T-helper 2 cell treated with Interferon-gamma antibody and Interleukin-4, amounts not matched to agents 5 μg/mL and 100 μg/mL, for 36 hours (primary cell): Measurements from ENCODE around the gene MSH2.
"Not testable (repeated sequence)": the region's sequence is repeated elsewhere in the genome, so short reads cannot be mapped to it uniquely, and the experiment has no call there.

ENCODE experiments used
- DNase-seq: peaks from one replicate; pipeline ENCODE4 v3.0.0; 2021; ENCODE audit warnings: low spot score
- H3K27ac Mint-ChIP-seq: one replicate; pipeline ENCODE4 v1.8.0; 2021; ENCODE audit warnings: mild to moderate bottlenecking, mixed read lengths
- H3K27me3 Mint-ChIP-seq: one replicate; pipeline ENCODE4 v1.8.0; 2021; ENCODE audit warnings: low read depth, mixed read lengths
- H3K36me3 Mint-ChIP-seq: one replicate; pipeline ENCODE4 v1.8.0; 2021; ENCODE audit warnings: low read depth, mixed read lengths
- H3K4me1 Mint-ChIP-seq: one replicate; pipeline ENCODE4 v1.8.0; 2021; ENCODE audit warnings: low read depth, mixed read lengths
- H3K4me3 Mint-ChIP-seq: one replicate; pipeline ENCODE4 v1.8.0; 2022; ENCODE audit warnings: mild to moderate bottlenecking, moderate library complexity, mixed read lengths
- H3K9me3 Mint-ChIP-seq: one replicate; pipeline ENCODE4 v1.8.0; 2021; ENCODE audit warnings: mixed read lengths

Gene MSH2

GRCh38 chr2:47389692-47390091, 13.3 kb upstream of the MSH2 start:
- H3K27me3 Mint-ChIP-seq, result peaks cover 16% of the 10 kb centered on the region
- no peak overlapping the region for H3K27ac Mint-ChIP-seq
- no peaks in the 10 kb centered on the region for H3K36me3 Mint-ChIP-seq
- no peaks in the 10 kb centered on the region for H3K4me1 Mint-ChIP-seq
- DNase-seq, result no peak
- no peak overlapping the region for H3K4me3 Mint-ChIP-seq
- H3K9me3 Mint-ChIP-seq, result no peaks in the 10 kb centered on the region

- Mint-ChIP-seq H3K9me3 (no peaks in the 10 kb centered on the region), H3K4me1 (peaks cover 23% of the 10 kb centered on the region), H3K27ac (peak overlapping the region; percentile 96), H3K27me3 (no peaks in the 10 kb centered on the region), H3K36me3 (peaks cover 21% of the 10 kb centered on the region), H3K4me3 (peak overlapping the region; percentile 95)
- no peak for DNase-seq
Observed at GRCh38 chr2:47401789-47402554, 984 bp upstream of the MSH2 start.

- no peak for DNase-seq
- H3K4me3 Mint-ChIP-seq, result peak overlapping the region; percentile 95
- H3K27me3 Mint-ChIP-seq, result no peaks in the 10 kb centered on the region
- H3K9me3 Mint-ChIP-seq, result no peaks in the 10 kb centered on the region
- peaks cover 23% of the 10 kb centered on the region for H3K4me1 Mint-ChIP-seq
- peak overlapping the region; percentile 96 for H3K27ac Mint-ChIP-seq
- peaks cover 25% of the 10 kb centered on the region for H3K36me3 Mint-ChIP-seq
Observed at GRCh38 chr2:47402555-47402804, 476 bp upstream of the MSH2 start.

- H3K9me3 Mint-ChIP-seq, result no peaks in the 10 kb centered on the region
- H3K4me3 Mint-ChIP-seq, result peak overlapping the region; percentile 95
- DNase-seq, result no peak
- H3K27ac Mint-ChIP-seq, result peak overlapping the region; percentile 96
- no peaks in the 10 kb centered on the region for H3K27me3 Mint-ChIP-seq
- peaks cover 36% of the 10 kb centered on the region for H3K36me3 Mint-ChIP-seq
- peaks cover 29% of the 10 kb centered on the region for H3K4me1 Mint-ChIP-seq
Observed at GRCh38 chr2:47403609-47404193, 745 bp downstream of the MSH2 start.

GRCh38 chr2:47404356-47404755, 1.4 kb downstream of the MSH2 start:
- DNase-seq, result no peak
- H3K27ac Mint-ChIP-seq, result peak overlapping the region; percentile 96
- no peaks in the 10 kb centered on the region for H3K27me3 Mint-ChIP-seq
- no peaks in the 10 kb centered on the region for H3K9me3 Mint-ChIP-seq
- peaks cover 40% of the 10 kb centered on the region for H3K36me3 Mint-ChIP-seq
- peaks cover 30% of the 10 kb centered on the region for H3K4me1 Mint-ChIP-seq
- H3K4me3 Mint-ChIP-seq, result peak overlapping the region; percentile 95

GRCh38 chr2:47405757-47406156, 2.8 kb downstream of the MSH2 start:
- H3K4me3 Mint-ChIP-seq, result peak overlapping the region; percentile 40
- H3K4me1 Mint-ChIP-seq, result peaks cover 30% of the 10 kb centered on the region
- peaks cover 43% of the 10 kb centered on the region for H3K36me3 Mint-ChIP-seq
- no peak overlapping the region for H3K27ac Mint-ChIP-seq
- no peaks in the 10 kb centered on the region for H3K27me3 Mint-ChIP-seq
- no peaks in the 10 kb centered on the region for H3K9me3 Mint-ChIP-seq
- DNase-seq, result no peak

- not testable (repeated sequence) for DNase-seq, H3K4me3 Mint-ChIP-seq, H3K27me3 Mint-ChIP-seq, H3K27ac Mint-ChIP-seq, H3K9me3 Mint-ChIP-seq
- peaks cover 30% of the 10 kb centered on the region for H3K4me1 Mint-ChIP-seq
- H3K36me3 Mint-ChIP-seq, result peaks cover 43% of the 10 kb centered on the region
Observed at GRCh38 chr2:47406649-47407330, 3.8 kb downstream of the MSH2 start.

- not testable (repeated sequence) for H3K4me3 Mint-ChIP-seq, H3K27ac Mint-ChIP-seq, H3K9me3 Mint-ChIP-seq, H3K27me3 Mint-ChIP-seq, DNase-seq
- Mint-ChIP-seq H3K4me1 (peaks cover 28% of the 10 kb centered on the region), H3K36me3 (peaks cover 47% of the 10 kb centered on the region)
Observed at GRCh38 chr2:47407976-47408375, 5.0 kb downstream of the MSH2 start.

GRCh38 chr2:47414682-47415458, 11.9 kb downstream of the MSH2 start:
- DNase-seq, result no peak
- Mint-ChIP-seq H3K4me3 (no peak overlapping the region), H3K4me1 (peaks cover 2% of the 10 kb centered on the region), H3K27ac (no peak overlapping the region), H3K27me3 (no peaks in the 10 kb centered on the region), H3K36me3 (peaks cover 35% of the 10 kb centered on the region), H3K9me3 (no peaks in the 10 kb centered on the region)

- Mint-ChIP-seq H3K27ac (no peak overlapping the region), H3K27me3 (no peaks in the 10 kb centered on the region), H3K9me3 (no peaks in the 10 kb centered on the region), H3K4me1 (no peaks in the 10 kb centered on the region), H3K36me3 (peaks cover 41% of the 10 kb centered on the region), H3K4me3 (no peak overlapping the region)
- DNase-seq, result no peak
Observed at GRCh38 chr2:47420214-47420613, 17.3 kb downstream of the MSH2 start.

GRCh38 chr2:47420683-47421082, 17.7 kb downstream of the MSH2 start:
- H3K4me1 Mint-ChIP-seq, H3K27ac Mint-ChIP-seq, H3K27me3 Mint-ChIP-seq, H3K4me3 Mint-ChIP-seq, DNase-seq, H3K9me3 Mint-ChIP-seq: not testable (repeated sequence)
- H3K36me3 Mint-ChIP-seq, result peaks cover 40% of the 10 kb centered on the region

- Mint-ChIP-seq H3K27ac (no peak overlapping the region), H3K36me3 (peaks cover 38% of the 10 kb centered on the region), H3K9me3 (no peaks in the 10 kb centered on the region), H3K27me3 (no peaks in the 10 kb centered on the region), H3K4me1 (no peaks in the 10 kb centered on the region), H3K4me3 (no peak overlapping the region)
- DNase-seq, result no peak
Observed at GRCh38 chr2:47422016-47422415, 19.1 kb downstream of the MSH2 start.

GRCh38 chr2:47422560-47422959, 19.6 kb downstream of the MSH2 start:
- Mint-ChIP-seq H3K4me3 (no peak overlapping the region), H3K27ac (no peak overlapping the region), H3K27me3 (no peaks in the 10 kb centered on the region), H3K36me3 (peaks cover 38% of the 10 kb centered on the region), H3K9me3 (no peaks in the 10 kb centered on the region), H3K4me1 (no peaks in the 10 kb centered on the region)
- DNase-seq, result no peak

- H3K4me1 Mint-ChIP-seq, result no peaks in the 10 kb centered on the region
- DNase-seq, result no peak
- H3K27ac Mint-ChIP-seq, result no peak overlapping the region
- no peaks in the 10 kb centered on the region for H3K27me3 Mint-ChIP-seq
- H3K9me3 Mint-ChIP-seq, result no peaks in the 10 kb centered on the region
- H3K4me3 Mint-ChIP-seq, result no peak overlapping the region
- peaks cover 40% of the 10 kb centered on the region for H3K36me3 Mint-ChIP-seq
Observed at GRCh38 chr2:47426786-47427185, 23.8 kb downstream of the MSH2 start.
